ENCODE data around the gene DIRAS1.
A peak's percentile ranks its signal among the peaks of the same experiment; 100 is the strongest.

DIRAS1 gene

DNA sequence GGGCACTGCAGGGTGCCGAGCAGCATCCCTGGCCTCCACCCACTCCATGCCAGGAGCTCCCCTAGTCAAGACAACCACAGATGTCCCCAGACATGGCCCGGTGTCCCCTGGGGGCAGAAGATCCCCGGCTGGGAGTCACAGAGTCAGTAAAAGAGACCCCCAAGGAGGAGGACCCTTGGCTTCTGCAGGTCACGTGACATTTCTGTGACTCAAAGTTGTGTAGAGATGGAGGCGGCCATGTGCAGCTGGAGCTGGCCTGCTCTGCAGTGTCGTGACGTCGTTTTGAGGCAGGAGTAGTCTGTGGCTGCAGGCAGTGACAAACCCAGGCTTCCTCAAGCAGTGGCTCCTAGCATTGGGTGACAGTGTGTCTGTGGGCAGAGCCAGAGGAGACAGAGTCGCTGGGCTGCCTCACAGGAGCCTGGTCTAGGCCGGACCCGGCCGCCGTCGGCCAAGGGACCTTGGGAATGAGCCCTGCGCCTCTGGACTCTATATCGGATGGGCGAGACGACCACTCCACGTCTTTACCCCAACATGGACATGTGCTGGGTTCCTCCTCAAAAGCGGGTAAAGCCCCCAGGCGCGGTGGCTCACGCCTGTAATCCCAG, 7.7 kb upstream of the DIRAS1 start:
- DNase-seq, result no peak

GRCh38 chr19:2727640-2727944, 6.4 kb upstream of the DIRAS1 start:
- DNase-seq, result no peak

DNA sequence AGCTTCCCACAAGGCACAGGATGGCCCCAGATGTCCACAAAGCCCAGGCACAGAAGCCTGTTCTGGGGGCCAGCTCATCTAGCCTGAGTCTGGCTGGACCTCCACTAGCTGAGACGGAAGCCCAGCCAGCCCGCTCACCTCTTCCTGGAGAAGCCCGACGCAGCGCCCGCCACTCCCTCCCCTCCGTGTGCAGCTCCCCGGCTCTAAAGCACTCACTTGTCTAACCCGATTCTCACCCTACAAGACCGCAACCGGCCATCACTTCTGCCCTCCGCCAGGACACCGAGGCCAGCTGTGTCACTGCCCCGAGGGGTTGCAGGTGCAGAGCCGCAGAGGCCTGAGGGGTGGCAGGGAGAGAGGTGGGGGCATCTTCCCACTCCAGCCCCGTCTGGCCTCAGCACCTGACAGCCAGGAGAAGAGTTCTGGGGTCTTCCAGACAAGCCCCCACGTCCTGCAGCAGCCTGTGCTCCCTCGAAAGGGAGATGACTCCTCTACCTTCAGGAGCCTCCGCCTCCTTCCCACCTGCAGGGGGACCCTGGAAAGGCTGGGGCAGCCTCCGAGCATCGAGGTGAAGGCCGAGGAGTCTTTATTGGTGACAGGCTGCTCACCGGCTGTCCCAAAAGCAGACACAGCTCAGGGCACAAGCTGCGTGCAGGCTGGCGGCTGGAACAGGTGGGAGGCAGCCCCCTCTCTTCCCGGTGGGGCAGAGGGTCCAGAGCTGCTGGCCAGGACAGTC, 5.9 kb upstream of the DIRAS1 start:
- no peak for DNase-seq

GRCh38 chr19:2726160-2726855, 5.1 kb upstream of the DIRAS1 start:
- DNase-seq, result no peak

GRCh38 chr19:2724148-2724557, 3.0 kb upstream of the DIRAS1 start:
- no peak for DNase-seq

DNA sequence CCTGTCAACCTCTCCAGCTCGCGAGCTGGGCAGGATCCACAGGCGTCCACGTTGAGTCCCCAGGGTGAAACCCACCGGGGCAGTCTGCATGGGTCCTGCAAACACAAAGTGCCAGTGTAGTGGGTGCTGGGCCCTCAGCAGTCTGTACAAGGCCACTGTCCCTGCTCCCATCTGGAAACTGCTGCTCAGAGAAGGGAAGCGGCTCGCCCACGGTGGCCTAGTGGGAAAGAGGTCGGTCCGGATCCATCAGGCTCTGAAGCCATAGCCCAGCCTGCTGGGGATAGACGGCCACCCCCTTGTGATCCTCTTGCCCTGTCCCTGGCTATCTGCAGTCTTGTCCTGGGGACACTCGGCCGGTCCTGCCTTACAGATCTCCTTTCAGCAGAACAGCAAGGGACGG, 2.6 kb upstream of the DIRAS1 start:
- DNase-seq, result no peak

- no peak for DNase-seq
Measured at GRCh38 chr19:2723345-2723715, 2.2 kb upstream of the DIRAS1 start.

DNA sequence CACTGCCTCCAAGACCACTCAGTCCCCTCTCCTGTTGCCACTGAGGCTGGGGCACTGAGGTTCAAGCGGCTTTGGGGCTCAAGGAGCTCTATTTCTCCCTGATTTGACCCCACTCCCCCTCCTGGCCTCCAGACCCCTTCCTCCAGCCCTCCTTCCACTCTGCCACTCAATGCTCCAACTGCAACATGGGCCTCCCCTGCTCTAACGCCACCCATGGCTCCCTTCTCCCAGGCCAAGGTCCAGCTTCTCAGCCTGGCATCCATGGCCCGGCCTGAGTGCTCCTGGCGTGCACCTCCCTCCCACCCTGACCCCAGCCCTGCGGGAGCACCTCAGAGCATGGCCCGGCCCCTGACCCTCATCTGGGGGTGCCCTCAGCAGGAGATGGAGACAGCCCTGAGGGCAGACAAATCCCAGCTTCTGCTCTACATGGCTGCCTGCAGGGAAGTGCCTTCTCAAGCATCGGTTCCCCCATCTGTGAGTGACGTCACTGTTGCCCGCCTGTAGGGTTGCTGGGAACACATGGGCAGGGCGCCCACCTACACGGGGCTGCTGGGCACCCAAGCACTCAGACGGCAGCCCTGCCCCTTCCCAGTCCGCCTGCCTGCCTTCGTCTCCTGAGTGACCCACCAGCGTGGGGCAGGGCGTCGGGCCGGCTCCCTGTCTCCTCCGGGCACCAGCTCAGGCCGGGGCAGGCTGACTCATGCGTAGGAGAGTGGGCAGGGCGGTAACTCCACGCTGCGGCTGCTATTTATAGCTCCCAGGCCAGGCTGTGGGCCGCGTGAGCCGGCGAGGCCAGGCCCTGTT, 1.6 kb upstream of the DIRAS1 start:
- peak in 18 of 56 donors; percentile 7 to 72 (median 30) for DNase-seq

- peak in 1 of 56 donors; percentile 57 for DNase-seq
Measured at GRCh38 chr19:2721570-2722540, 683 bp upstream of the DIRAS1 start.

DNA sequence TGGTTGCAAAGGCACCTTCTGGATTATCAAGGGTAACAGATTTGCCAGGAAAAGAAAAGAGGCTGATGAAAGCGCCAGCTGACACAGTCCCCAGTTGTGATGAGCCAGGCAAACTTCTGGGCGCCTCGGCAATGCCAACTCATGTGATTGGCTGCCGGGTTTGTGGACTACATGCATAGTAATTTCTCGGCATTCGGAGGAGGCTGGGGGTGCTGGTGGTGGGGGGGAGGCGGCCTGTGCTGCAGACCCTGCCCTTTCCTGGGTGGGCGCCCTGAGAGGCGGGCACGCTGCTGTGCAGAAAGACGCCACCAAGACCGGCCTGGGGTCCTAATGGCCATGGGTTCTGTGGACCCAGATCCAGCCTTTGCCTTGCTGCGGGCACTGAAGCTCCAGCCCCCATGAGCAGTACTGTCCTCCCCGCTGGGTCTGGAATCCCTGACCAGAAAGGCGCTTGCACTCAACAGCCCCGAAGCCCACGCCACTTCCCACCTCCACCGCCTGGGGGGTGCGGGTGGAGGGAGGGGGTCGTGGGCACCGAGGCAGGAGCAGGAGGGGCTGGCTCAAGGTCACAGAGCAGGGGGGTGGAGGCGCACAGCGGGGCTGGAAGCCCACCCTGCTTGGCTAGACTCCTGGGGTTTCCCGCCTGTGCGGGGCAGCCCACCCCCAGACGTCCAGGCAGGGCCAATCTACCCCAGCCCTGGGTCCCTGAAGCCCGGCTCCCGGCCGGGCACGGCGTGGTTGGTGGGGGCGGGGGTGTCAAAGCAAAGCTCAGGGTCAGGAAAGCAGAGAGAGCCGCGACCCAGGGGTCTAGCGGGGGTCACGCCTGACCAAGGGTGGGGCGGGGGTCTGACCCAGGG, 1.0 kb downstream of the DIRAS1 start:
- peak in 32 of 56 donors; percentile 5 to 72 (median 28) for DNase-seq

DNA sequence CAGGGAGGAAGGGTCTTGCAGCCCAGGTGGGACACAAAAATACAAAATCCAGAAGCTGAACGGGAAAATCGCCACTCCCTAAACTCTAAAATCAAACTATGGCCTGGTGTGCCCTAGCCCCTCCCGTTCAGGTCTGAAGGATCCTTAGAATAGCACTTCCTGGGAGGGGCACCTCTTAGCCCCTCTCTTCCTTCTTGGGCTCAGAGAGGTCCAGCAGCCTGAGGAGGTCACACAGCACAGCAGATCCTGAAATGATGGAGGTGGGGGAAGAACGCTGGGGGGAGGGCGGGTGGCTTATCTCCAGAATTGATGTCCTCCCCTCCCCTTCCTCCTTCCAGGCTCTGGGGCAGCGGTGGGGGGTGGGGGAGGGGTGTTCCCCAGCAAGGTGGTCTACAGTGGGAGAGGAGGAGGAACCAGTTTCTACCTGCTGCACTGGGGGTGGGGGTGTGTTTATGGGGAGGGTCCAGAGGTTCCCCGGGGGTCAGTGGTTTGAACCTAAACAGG, 1.9 kb downstream of the DIRAS1 start:
- no peak for DNase-seq

DNA sequence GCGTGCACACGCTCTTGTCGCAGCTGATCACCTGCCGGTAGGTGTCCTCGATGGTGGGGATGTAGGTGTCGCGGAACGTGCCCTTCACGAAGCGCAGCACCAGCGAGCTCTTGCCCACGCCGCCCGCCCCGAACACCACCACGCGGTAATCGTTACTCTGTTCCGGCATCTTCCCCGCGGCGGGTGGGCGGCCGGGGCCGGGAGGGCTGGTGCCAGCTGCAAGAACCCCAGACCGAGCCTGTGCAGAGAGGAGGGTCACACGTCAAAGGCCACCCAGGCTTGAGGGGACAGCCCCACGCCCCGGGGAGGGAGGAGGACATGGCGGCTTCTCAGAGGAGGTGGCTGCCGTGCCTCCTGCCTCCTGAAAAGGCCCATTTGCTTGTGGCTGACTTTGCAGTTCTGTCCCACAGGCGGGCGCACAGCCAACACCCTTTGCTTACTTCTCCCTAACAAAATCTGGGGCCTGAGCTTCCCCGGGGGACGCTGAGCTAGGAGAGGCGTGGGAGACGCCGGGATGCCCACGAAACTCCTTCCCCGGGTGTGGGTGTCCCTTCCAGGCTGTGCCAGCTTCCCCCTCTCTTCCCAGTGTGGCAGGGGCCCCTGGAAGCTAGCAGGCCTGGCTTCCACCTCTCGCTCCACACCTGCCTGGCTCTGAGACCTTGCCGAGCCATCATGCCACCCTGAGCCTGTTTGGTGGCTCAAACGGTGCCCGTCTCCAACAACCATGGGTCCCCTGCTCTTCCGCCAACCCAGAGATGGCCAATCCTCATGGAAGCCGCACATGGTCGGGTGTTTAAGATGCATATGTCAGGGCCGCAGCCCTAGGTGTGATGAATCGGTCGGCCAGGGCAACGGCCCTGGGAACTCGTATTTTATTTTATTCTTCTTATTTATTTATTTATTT, 3.3 kb downstream of the DIRAS1 start:
- DNase-seq, result no peak

DNA sequence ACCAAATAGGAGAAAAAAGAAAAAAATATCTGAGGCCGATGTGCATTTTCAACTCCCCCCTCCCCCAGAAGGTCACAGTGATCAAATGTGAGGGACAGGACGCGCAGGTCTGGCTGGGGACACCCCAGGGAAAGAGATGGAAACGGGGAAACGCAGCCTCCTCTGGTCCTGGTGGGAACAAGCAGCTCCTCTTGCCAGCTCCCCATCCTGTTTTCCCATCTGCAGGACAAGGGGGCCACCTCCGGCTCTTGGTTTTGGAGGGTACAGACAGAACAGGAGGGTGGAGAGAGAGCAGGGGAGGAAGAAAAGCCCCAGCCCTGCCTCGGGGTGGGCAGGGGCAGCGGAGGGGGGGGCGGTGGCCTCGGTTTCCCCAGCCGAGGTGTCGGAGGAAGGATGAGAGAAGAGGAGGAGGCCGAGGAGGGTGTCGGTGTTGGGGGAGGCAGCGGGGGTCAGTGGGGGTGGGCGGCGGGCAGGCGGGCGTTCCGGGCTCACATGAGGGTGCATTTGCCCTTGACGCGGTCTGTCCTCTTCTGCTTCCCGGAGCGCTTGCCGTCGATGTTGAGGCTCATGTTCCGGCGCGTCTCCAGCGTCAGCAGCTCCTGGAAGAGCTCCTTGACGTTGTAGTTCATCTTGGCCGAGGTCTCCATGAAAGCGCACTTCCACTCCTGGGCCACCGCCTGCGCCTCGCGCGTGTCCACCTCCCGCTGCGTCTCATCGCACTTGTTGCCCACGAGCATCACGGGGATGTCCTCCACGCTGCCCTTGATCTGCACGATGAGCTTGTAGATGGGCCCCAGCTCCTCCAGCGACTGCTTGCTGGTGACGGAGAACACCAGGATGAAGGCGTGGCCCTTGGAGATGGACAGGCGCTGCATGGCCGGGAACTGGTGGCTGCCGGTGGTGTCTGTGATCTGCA, 4.2 kb downstream of the DIRAS1 start:
- no peak for DNase-seq

GRCh38 chr19:2716275-2716650, 4.9 kb downstream of the DIRAS1 start:
- no peak for DNase-seq

GRCh38 chr19:2715470-2716274, 5.5 kb downstream of the DIRAS1 start:
- no peak for DNase-seq

DNA sequence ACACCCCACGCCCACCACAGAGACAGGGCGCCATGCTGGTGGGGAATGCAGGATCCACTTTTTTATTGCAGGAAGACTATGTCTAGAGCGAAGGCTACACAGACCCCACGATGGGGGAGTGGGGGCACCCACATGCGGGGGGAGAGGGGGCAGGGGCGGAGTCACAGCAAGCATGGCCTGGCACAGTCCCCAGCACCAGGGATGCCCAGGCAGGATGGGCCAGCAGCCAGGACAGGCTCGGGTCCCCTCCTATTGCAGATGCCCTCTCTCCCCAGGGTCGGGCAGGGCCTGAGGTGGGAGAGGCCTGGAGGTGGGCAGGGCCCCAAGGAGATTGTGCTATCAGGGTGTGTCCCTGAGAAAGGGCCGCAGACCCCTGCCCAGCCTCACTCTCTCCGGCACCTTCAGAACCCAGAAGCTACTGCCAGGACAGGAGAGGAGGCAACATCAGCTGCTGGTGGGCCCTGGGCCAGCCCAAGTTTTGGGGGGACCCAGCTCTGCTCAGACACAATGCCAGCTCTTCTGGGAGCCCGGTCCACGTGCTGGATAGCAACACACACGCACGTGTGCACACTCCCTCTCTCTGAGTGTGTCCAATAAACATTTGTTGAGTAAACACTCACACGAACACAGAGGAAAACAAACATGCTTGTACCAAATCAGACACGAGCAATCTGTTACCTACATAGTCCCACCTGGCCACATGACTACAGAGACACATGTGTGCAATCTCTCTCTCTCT, 6.5 kb downstream of the DIRAS1 start:
- no peak for DNase-seq
